Trophoblast cell (in vitro differentiated cells and primary cell): ENCODE data around the gene SLAIN1. TPM values are rescaled to one million over a fixed set of nuclear protein-coding genes. Genes with fewer than 3 reads are reported as not detected.
"Not testable (repeated sequence)": the region's sequence is repeated elsewhere in the genome, so short reads cannot be mapped to it uniquely, and the experiment has no call there.

ENCODE experiments used
- DNase-seq, 2 donors: peaks; one replicate each; pipeline ENCODE4 v3.0.0-alpha.2; 2016
- H2AFZ ChIP-seq: 2 replicates; pipeline ENCODE4 v1.6.1; 2013; ENCODE audit warnings: low read length, moderate library complexity, mild to moderate bottlenecking; ENCODE audit not compliant: insufficient read depth, poor library complexity
- H2AK5ac ChIP-seq: 2 replicates; pipeline ENCODE4 v1.6.1; 2013; ENCODE audit warnings: mild to moderate bottlenecking, low read length
- H2BK120ac ChIP-seq: 2 replicates; pipeline ENCODE4 v1.6.1; 2013; ENCODE audit warnings: low read length, mild to moderate bottlenecking, moderate library complexity; ENCODE audit not compliant: insufficient read depth, poor library complexity
- H2BK12ac ChIP-seq: 2 replicates; pipeline ENCODE4 v1.6.1; 2013; ENCODE audit warnings: mild to moderate bottlenecking, low read length, moderate library complexity
- H2BK5ac ChIP-seq: 2 replicates; pipeline ENCODE4 v1.6.1; 2013; ENCODE audit warnings: low read length, low read depth, moderate library complexity, mild to moderate bottlenecking; ENCODE audit not compliant: poor library complexity
- H3K14ac ChIP-seq: 2 replicates; pipeline ENCODE4 v1.6.1; 2013; ENCODE audit warnings: mild to moderate bottlenecking, low read length
- H3K18ac ChIP-seq: 2 replicates; pipeline ENCODE4 v1.6.1; 2013; ENCODE audit warnings: mild to moderate bottlenecking, low read length
- H3K23ac ChIP-seq: 2 replicates; pipeline ENCODE4 v1.6.1; 2013; ENCODE audit warnings: low read length
- H3K27ac ChIP-seq: 2 replicates; pipeline ENCODE4 v1.5.1; 2013; ENCODE audit warnings: low read depth, mild to moderate bottlenecking, inconsistent platforms, low read length, moderate library complexity
- H3K27me3 ChIP-seq: 2 replicates; pipeline ENCODE4 v1.6.1; 2013; ENCODE audit warnings: inconsistent platforms, mild to moderate bottlenecking, low read length, moderate library complexity; ENCODE audit not compliant: insufficient read depth
- H3K36me3 ChIP-seq, 2 experiments: 1 replicate in 1 of 2; 2 replicates in 1 of 2; pipeline ENCODE4 v1.6.1; 2013; ENCODE audit warnings: low read length in 2 of 2, mild to moderate bottlenecking in 2 of 2, moderate library complexity in 1 of 2; ENCODE audit not compliant: insufficient read depth in 2 of 2, control insufficient read depth in 1 of 2
- H3K4ac ChIP-seq: 2 replicates; pipeline ENCODE4 v1.6.1; 2013; ENCODE audit warnings: low read depth, mild to moderate bottlenecking, low read length, moderate library complexity
- H3K4me1 ChIP-seq, 2 experiments: 1 replicate in 1 of 2; 2 replicates in 1 of 2; pipeline ENCODE4 v1.6.1; 2013; ENCODE audit warnings: low read length in 2 of 2, mild to moderate bottlenecking in 2 of 2, moderate library complexity in 1 of 2; ENCODE audit not compliant: insufficient read depth in 2 of 2, control insufficient read depth in 1 of 2
- H3K4me2 ChIP-seq: 2 replicates; pipeline ENCODE4 v1.6.1; 2013; ENCODE audit warnings: inconsistent platforms, mild to moderate bottlenecking, low read length, moderate library complexity
- H3K4me3 ChIP-seq: 2 replicates; pipeline ENCODE4 v1.5.1; 2013; ENCODE audit warnings: mild to moderate bottlenecking, low read depth, low read length, inconsistent platforms
- H3K79me1 ChIP-seq: one replicate; pipeline ENCODE4 v1.6.1; 2013; ENCODE audit warnings: low read length
- H3K79me2 ChIP-seq: 2 replicates; pipeline ENCODE4 v1.6.1; 2013; ENCODE audit warnings: low read length, mild to moderate bottlenecking; ENCODE audit not compliant: control insufficient read depth, insufficient read depth, poor library complexity
- H3K9ac ChIP-seq: 2 replicates; pipeline ENCODE4 v1.6.1; 2013; ENCODE audit warnings: mild to moderate bottlenecking, low read length
- H3K9me3 ChIP-seq: 2 replicates; pipeline ENCODE4 v1.6.1; 2013; ENCODE audit warnings: low read depth, mild to moderate bottlenecking, control low read depth, inconsistent platforms, low read length; ENCODE audit not compliant: insufficient read depth
- H4K12ac ChIP-seq: 2 replicates; pipeline ENCODE4 v1.6.1; 2013; ENCODE audit warnings: low read depth, mild to moderate bottlenecking, low read length, moderate library complexity
- H4K8ac ChIP-seq: 2 replicates; pipeline ENCODE4 v1.6.1; 2013; ENCODE audit warnings: low read depth, mild to moderate bottlenecking, low read length, moderate library complexity
- H4K91ac ChIP-seq: one replicate; pipeline ENCODE4 v1.6.1; 2013; ENCODE audit warnings: low read depth, mild to moderate bottlenecking, low read length, moderate library complexity
- WGBS: extraction: QIAGEN DNeasy Blood & Tissue Kit; methylation state at CpG from one replicate; pipeline ENCODE4 v1.1.7; 2013; ENCODE audit warnings: missing lambda C conversion rate; ENCODE audit not compliant: insufficient read length, insufficient coverage; ENCODE audit errors: extremely low coverage; 5-methylcytosine and 5-hydroxymethylcytosine counted together
- polyA plus RNA-seq: library from polyadenylated mRNA; stranded (reverse); fragments of 200-250 nt; gene quantifications from 2 replicates; pipeline ENCODE4 v1.2.3, GENCODE V29; 2013

The SLAIN1 gene
- 2.9 and 3.4 TPM in 2 replicates for polyA plus RNA-seq

DNA sequence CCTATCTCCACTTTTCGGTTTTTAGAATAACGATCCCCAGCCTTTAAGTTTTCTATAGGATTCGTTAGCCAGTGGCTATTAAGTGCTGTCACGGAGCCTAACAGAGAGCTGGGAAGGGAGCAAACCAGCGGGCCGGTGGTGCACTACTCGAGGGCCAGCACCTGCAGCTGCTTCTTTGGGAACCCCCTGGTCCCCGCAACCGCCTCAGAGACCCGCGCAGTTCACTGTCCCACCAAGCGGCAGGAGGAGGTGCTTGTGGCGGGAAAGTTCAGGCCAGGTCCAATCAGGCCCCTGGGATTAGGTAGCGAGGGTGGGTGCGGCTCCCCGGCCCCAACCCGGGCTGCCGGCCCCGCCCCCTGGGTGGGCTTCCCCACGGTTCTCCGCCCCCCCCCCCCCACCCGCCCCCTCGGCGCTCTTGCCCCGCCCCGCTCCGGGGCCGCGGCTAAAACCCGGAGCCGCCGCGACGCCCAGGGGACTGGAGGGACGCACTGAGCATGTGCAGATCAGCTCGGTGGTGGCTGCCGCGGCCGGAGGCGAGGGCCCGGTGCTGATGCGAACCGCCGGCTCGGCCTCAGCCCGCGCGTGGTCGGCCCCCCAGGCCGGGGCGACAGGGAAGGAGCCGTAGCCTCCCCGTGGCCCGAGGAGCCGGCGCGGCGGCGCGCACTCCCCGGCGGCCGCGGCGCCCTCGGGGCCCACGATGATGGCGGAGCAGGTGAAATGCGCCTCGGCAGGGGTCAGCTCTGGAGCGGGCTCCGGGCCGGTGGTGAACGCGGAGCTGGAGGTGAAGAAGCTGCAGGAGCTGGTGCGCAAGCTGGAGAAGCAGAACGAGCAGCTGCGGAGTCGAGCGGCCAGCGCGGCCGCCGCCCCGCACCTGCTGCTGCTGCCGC lies at the start of gene SLAIN1:
SLAIN1 (plus strand) TSS at position 471 of the 887 bp plus-strand sequence; CDS start at position 698, 227 bp downstream.
- H2AK5ac ChIP-seq: no peak within 1 kb of the TSS
- no peaks in the 10 kb centered on the region for H3K79me2 ChIP-seq
- H3K27ac ChIP-seq: no peak within 1 kb of the TSS
- H3K9me3 ChIP-seq: no peaks in the 10 kb centered on the region
- peak within 1 kb of the TSS; percentile 79 for H3K14ac ChIP-seq
- peak within 1 kb of the TSS; percentile 94 for H3K4me2 ChIP-seq
- H3K27me3 ChIP-seq: no peaks in the 10 kb centered on the region
- peak within 1 kb of the TSS; percentile 88 for H4K8ac ChIP-seq
- no peaks in the 10 kb centered on the region for H3K79me1 ChIP-seq
- peak within 1 kb of the TSS; percentile 54 for H4K12ac ChIP-seq
- DNase-seq: peak; percentile 33 to 61
- peak within 1 kb of the TSS; percentile 67 for H3K9ac ChIP-seq
- peak within 1 kb of the TSS; percentile 93 for H3K4me3 ChIP-seq
- H3K18ac ChIP-seq: peak within 1 kb of the TSS; percentile 82
- WGBS: no CpG with 5 or more reads among the region's 86 CpGs
- peak within 1 kb of the TSS; percentile 10 for H2BK5ac ChIP-seq
- no peak within 1 kb of the TSS for H3K4ac ChIP-seq
- H2BK120ac ChIP-seq: no peak within 1 kb of the TSS
- no peak within 1 kb of the TSS for H4K91ac ChIP-seq
- peaks cover 0 to 4% of the 10 kb centered on the region in 2 experiments for H3K4me1 ChIP-seq
- H2BK12ac ChIP-seq: no peak within 1 kb of the TSS
- no peaks in the 10 kb centered on the region for H3K36me3 ChIP-seq
- peak within 1 kb of the TSS; percentile 100 for H2AFZ ChIP-seq
- no peak within 1 kb of the TSS for H3K23ac ChIP-seq

- no peak overlapping the region for H2BK5ac ChIP-seq
- H3K4me1 ChIP-seq: no peaks in the 10 kb centered on the region
- no peak overlapping the region for H2AFZ ChIP-seq
- H4K8ac ChIP-seq: no peak overlapping the region
- H3K4me3 ChIP-seq: no peak overlapping the region
- no peaks in the 10 kb centered on the region for H3K79me2 ChIP-seq
- H3K14ac ChIP-seq: no peak overlapping the region
- H2AK5ac ChIP-seq: no peak overlapping the region
- H3K36me3 ChIP-seq: no peaks in the 10 kb centered on the region
- H3K79me1 ChIP-seq: no peaks in the 10 kb centered on the region
- H3K9me3 ChIP-seq: no peaks in the 10 kb centered on the region
- H3K4ac ChIP-seq: no peak overlapping the region
- no peaks in the 10 kb centered on the region for H3K27me3 ChIP-seq
- no peak overlapping the region for H4K91ac ChIP-seq
- no peak overlapping the region for H3K23ac ChIP-seq
- no peak overlapping the region for H3K4me2 ChIP-seq
- no peak overlapping the region for H3K18ac ChIP-seq
- no peak overlapping the region for H2BK120ac ChIP-seq
- no peak overlapping the region for H2BK12ac ChIP-seq
- no peak overlapping the region for H4K12ac ChIP-seq
- H3K27ac ChIP-seq: no peak overlapping the region
- no peak for DNase-seq
- no peak overlapping the region for H3K9ac ChIP-seq
Measured at GRCh38 chr13:77650409-77650808, 47.1 kb upstream of the SLAIN1 start.

DNA sequence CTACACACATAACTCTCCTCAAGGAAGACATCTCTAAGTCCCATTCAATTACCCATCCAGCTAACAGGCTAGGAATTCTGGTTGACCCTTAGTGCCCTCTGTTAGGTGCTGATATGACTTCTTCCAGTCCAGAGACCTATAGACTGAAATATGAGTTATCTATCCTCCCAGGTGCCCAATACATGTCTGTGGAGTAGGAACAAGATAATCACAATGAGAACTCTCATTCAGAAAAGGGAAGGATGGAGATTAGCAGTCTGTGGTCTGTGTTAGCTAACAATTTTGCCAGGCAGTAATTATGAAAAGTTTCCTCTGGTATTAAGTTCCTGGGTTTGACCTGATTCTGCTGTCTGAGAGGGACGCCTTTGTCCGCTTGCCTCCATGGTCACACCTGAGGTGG lies 44.2 kb upstream of the SLAIN1 start:
- Histone ChIP-seq H2BK5ac (no peak overlapping the region), H3K27ac (no peak overlapping the region), H3K79me2 (no peaks in the 10 kb centered on the region), H3K27me3 (no peaks in the 10 kb centered on the region), H3K14ac (no peak overlapping the region), H2BK120ac (no peak overlapping the region), H2AK5ac (no peak overlapping the region), H2BK12ac (no peak overlapping the region), H4K12ac (no peak overlapping the region), H3K4me1 (no peaks in the 10 kb centered on the region), H2AFZ (no peak overlapping the region), H3K9me3 (no peaks in the 10 kb centered on the region), H3K18ac (no peak overlapping the region), H3K9ac (no peak overlapping the region), H3K79me1 (no peaks in the 10 kb centered on the region), H3K36me3 (no peaks in the 10 kb centered on the region), H4K8ac (no peak overlapping the region), H4K91ac (no peak overlapping the region), H3K4me2 (no peak overlapping the region), H3K4me3 (no peak overlapping the region), H3K23ac (no peak overlapping the region), H3K4ac (no peak overlapping the region)
- no CpG with 5 or more reads among the region's 2 CpGs for WGBS
- no peak for DNase-seq

DNA sequence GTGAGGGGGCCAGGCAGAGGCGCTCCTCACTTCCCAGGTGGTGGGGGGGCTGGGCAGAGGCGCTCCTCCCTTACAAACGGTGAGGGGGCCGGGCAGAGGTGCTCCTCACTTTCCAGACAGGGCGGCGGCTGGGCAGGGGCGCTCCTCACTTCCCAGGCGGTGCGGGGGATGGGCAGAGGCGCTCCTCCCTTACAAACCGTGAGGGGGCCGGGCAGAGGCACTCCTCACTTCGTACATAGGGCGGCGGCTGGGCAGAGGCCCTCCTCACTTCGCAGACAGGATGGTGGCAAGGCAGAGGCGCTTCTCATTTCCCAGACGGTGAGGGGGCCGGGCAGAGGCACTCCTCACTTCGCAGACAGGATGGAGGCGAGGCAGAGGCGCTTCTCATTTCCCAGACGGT lies 37.5 kb upstream of the SLAIN1 start:
- H3K14ac ChIP-seq, H3K36me3 ChIP-seq, H3K23ac ChIP-seq, H3K27ac ChIP-seq, H3K9me3 ChIP-seq, H2BK5ac ChIP-seq, H3K4me2 ChIP-seq, H3K18ac ChIP-seq, H3K79me2 ChIP-seq, H3K4me3 ChIP-seq, H3K27me3 ChIP-seq, H2BK120ac ChIP-seq, H2BK12ac ChIP-seq, H4K12ac ChIP-seq, H3K4me1 ChIP-seq, DNase-seq, H2AFZ ChIP-seq, H4K91ac ChIP-seq, H3K79me1 ChIP-seq, H3K9ac ChIP-seq, H4K8ac ChIP-seq, H3K4ac ChIP-seq, H2AK5ac ChIP-seq: not testable (repeated sequence)
- no CpG with 5 or more reads among the region's 23 CpGs for WGBS
